GM19467 (cell line): ENCODE measurements around the gene SCARB1.
"Not testable (repeated sequence)": the region's sequence is repeated elsewhere in the genome, so short reads cannot be mapped to it uniquely, and the experiment has no call there.

Source experiments
- ATAC-seq: cut with Tn5 transposase; IDR thresholded peaks from one replicate; pipeline ENCODE4 v1.9.1; 2021; ENCODE audit warnings: mild to moderate bottlenecking, moderate library complexity; ENCODE audit not compliant: unreplicated experiment

Gene SCARB1

DNA sequence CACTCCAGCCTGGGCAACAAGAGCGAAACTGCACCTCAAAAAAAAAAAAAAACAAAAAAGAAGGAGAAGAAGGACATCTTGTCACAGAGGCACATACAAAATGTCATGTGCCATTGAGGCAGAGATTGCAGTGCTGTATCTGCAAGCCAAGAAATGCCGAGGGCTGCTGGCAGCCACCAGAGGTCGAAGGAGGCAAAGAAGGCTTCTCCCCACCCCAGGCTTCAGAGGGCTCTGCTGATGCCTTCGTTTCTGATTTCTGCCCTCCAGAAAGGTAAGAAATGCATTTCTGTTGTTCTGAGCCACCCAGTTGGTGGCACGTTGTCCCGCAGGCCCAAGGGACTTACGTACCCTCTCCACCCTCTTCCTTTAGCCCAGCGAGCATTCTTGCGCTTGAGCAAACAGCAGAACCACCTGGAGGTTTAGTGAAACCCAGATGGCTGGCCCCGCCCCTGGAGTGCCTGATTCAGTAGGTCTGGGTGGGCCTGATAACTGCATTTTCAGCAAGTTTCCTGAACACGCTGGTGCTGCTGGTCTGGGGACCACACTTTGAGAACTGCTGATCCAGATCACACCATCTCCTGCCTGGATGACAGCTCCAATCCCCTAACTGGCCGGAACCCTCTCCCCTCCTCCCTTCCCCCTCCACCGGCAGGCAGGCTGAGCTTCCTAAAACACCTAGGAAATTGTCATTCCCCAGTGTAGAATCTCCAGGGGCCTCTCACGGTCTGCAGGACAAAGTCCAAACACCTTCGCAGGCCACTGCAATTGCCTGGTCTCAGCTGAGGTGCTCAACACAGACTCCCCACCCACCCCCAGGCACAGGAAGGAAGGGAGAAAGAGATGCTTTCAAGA lies 21.1 kb upstream of the SCARB1 start:
- ATAC-seq = peak; percentile 74

DNA sequence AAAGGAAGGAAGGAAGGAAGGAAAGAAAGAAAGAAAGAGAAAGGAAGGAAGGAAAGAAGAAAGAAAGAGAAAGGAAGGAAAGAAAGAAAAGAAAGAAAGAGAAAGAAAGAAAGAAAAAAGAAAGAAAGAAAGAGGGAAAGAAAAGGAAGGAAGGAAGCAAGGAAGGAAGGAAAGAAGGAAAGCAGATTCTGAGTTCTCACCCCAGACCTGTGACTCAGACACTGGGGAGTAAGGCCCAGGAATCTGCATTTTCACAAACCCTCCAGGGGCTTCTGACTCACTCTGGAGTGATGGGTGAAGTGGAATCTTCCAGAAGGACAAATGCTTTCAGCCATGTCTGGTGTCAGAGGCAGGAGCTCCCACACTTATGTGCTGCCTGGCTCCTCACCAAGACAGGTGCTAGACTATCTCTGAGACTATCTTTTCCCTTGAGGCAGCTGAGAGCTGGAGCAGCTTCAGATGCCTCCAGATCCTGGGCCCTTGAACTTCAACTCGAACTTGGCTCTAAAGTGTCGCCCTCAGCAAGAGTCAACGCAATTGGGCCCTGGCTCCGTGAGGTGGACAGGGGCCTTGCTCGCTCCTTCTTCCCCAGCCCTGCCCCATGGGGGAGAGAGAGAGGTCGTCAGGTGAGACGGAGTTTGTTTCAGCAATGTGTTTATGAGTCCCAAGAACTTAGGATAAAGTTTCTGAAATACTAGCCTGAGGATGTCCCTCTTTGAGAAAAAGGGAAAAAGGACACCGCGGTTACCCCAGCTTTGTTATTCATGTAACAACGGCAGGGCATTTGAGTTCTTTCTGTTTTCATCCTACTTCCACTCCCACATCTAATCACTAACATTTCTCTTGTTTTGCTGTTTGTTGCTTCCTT lies 19.8 kb upstream of the SCARB1 start:
- ATAC-seq = no peak

DNA sequence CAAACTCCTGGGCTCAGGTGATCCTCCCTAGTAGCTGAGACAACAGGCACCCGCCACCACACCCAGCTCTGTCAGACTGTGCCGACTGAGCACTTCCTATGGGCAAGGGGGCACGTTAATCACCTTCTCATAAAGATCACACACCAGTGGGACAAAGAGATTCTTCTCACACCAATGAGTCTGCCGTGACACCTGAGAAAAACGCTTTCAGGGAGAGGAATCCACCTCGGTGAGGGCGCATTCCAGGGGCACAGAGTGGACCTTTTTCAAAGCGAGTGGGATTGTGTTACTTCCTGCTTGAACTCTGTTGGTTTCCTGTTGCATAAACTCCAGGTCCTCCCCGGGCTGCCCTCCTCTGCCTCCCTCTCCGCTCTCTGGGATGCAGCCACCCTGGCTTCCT lies 17.5 kb upstream of the SCARB1 start:
- no peak for ATAC-seq

DNA sequence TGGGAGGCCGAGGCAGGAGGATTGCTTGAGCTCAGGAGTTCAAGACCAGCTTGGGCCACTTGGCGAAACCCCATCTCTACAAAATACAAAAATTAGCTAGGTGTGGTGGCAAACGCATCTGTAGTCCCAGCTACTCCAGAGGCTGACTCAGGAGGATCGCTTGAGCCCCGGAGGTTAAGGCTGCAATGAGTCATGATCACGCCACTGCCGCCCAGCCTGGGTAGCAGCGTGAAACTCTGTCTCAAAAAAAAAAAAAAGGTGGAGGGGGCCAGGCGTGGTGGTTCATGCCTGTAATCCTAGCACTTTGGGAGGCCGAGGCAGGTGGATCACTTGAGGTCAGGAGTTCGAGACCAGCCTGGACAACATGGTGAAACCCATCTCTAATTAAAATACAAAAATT lies 16.7 kb upstream of the SCARB1 start:
- ATAC-seq = not testable (repeated sequence)

DNA sequence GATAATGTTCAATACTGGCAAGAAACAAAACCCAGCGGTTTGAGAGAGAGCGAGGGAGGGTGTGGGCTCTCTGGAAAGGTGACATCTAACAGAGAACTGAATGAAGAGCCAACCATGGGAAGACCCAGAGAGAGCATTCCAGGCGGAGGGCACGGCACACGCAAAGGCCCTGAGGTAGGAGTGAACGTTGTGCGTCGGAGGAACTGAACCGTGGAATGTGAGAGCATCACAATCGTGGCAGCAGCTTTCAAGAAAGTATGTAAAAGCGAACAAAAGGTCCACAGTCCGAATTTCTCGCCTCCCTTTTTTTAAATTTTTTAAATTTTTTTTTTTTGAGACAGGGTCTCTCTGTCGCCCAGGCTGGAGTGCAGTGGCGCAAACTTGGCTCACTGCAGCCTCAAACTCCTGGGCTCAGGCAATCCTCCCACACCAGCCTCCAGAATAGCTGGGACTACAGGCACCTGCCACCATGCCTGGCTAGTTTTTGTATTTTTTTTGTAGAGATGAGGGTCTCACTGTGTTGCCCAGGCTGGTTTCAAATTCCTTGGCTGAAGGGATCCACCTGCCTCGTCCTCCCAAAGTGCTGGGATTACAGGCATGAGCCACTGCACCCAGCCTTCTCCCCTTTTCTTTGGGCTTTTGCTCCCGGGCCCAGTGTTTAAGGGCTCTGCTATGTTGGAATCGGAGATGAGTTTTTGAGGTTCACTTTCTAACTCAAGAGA lies 15.3 kb upstream of the SCARB1 start:
- ATAC-seq = no peak

DNA sequence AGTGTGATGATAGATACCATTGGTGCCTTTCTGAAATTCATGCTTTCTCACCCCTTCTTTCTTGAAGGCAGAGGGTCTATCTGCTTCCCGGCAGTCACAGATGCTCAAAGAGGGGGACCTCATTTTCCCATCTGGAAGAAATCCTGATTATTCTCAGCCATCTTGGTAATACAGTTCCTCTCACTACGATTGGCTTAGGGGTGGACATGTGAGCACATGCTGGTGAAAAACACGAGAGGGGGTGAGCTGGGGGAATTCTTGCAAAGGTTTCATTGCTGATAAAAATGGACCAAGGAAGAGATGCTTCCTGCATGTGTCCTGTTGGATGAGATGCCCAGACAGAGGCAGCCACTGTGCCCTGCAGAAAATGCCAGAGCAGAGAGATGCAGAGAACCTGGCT lies 13.8 kb upstream of the SCARB1 start:
- ATAC-seq = no peak

DNA sequence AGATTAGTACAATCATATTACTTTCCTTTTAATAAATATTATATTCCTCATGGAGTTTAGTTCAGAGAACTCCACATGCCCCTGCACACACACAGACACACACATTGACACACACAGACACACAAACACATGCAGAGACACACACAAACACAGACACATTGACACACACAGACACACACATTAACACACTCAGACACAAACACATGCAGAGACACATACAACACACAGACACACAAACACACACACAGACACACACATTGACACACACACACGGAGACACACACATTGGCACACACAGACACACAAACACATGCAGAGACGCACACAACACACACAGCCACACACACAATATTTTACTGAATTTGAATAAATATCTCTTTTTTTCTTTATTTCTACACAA lies 12.5 kb upstream of the SCARB1 start:
- no peak for ATAC-seq

DNA sequence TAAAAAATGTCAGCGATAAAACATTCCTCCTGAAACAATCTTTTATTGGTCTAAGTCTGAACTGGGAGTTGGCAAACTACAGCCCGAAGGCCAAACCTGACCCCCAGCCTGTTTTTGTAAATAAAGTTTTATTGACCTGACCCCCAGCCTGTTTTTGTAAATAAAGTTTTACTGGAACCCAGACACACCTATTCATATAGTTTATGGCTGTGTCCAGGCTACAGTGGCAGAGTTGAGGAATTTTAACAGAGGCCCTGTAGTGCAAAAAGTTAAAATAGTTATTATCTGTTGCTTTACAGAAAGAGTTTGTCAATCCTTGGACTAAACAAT lies 12.1 kb upstream of the SCARB1 start:
- no peak for ATAC-seq

DNA sequence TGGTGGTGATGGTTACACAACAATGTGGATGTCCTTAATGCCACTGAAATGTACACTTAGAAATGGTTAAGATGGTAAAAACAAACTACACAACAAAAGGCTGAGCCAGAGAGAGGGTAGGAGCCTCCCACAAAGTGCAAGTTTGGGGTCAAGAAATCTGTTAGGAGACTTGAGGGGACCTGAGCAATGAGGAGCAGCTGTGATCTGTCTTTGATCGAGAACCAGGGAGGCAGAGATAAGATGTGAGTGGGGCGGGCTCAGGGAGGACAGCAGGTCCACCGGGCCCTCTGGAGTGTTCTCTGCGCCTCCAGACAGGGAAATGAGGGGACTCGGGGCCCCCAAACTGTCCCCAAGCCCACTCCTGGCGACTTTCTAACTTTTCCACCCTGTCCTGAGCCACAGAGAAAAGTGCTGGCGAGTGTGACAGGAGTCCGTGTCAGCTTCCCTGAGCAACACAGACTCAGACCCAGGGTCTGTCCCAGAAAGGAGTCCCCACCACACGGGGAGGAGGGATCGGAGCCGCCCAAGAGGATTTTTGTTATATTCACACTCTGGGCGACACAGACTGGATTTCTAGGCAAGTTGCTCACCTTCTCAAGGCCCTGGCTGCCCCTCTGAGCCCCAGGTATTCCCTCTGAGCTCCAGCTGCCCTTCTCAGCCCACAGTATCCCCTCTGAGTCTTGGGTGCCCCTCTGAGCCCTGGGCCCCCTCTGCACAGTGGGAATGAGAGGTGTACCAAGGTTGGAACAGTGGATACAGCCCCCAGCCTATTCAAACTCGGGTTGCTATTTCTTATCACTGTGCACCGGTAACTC lies 11.5 kb upstream of the SCARB1 start:
- no peak for ATAC-seq

DNA sequence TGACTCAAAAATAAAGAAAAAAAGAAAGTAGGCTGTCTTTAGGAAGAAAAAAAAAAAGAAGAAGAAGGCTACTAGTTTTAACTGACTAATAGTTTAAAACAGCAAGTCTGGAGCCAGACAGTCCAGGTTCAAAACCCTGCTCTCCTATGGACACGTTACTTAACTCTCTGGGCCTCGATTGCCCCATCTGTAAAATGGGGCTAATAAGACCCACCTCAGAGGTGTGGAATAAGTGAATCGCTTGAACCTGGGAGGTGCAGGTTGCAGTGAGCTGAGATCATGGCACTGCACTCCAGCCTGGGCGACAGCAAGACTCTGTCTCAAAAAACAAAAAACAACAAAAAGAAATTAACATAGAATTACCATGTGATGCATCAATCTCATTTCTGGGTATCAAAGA lies 10.5 kb upstream of the SCARB1 start:
- ATAC-seq = no peak

DNA sequence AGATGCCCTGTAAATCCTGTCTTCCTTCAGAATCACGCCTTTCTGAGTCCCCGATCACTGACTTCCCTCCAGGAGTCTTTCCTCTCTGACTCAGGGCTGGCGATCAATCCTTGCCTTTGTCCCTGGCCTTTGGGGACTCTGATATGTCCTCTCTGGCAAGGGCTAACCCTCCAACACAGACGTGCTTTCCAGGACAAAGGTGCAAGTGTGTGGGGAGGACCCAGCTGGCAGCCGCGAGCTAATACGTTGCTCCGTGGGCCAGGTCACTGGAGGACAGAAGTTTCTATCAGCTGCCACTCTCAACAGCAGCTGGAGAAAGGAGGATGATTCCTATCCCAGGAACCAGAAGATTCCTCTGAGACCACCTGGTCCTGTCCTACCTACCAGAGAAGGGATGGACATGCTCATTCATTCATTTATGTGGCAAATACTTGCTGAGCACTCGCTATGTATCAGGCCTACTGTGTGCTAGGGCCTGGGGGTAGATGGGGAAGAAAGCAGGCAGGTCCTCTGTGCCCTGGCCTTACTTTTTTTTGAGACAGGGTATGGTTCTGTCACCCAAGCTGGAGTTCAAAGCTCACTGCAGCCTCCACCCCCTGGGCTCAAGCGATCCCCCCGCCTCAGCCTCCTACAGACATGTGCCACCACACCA lies 8.5 kb upstream of the SCARB1 start:
- ATAC-seq = no peak

DNA sequence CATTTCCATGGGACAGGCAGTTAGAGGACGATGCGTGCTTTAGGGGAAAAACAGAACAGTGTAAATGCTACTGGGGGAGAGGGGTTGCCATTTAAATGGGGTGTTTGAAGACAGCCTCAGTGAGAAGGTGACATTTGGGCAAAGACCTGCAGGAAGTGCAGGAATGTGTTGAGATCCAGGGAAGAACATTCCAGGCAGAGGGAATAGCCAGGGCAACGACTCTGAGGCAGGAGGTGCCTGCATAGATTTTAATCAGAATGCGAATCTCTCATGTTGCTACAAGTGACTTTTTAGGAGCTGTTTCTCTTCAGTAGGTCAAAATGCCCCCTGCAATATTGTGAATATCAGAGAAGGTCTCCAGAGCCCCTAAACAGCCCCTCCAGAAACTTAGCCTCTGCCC lies 7.6 kb upstream of the SCARB1 start:
- ATAC-seq = no peak

DNA sequence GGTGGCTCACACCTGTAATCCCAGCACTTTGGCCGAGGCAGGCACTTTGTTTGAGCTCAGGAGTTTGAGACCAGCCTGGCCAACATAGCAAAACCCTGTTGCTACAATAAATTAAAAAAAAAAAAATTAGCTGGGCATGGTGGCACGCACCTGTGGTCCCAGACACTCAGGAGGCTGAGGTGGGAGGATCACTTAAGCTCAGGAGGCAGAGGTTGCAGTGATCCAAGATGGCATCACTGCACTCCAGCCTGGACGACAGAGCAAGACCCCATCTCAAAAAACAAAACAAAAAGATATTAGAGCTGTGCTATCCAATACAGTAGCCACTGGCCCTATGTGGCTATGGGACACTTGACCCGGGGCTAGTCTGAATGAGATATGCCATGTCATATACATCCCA lies 6.9 kb upstream of the SCARB1 start:
- ATAC-seq = no peak

DNA sequence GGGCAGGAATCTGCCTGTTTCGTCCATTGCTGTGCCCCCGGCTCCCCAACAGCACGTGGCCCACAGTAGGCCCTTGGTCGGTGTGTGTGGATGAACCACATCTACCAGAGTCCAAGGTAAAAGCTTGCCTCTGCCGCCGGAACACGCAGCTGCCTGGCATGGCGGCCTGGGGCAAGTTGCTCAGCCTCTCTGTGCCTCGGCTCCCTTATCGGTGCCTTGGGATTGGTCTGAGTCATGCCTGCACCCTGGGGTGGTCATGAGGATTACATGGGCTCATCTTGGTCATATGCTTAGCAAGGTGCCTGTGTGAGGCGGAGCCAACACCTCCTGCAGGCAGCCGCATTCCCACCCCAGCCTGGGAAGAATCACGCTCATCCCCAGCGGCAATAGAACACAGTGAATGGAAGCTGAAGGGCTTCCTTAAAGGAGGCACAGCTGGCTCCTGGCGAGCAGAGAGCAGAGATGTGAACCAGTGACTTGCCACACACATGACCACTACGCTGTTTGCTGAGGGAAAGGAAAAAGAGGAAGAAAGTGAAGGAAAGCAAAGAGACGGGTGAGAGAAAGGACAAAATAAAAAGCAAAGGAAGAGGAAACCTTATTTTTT lies 5.5 kb upstream of the SCARB1 start:
- ATAC-seq = no peak

DNA sequence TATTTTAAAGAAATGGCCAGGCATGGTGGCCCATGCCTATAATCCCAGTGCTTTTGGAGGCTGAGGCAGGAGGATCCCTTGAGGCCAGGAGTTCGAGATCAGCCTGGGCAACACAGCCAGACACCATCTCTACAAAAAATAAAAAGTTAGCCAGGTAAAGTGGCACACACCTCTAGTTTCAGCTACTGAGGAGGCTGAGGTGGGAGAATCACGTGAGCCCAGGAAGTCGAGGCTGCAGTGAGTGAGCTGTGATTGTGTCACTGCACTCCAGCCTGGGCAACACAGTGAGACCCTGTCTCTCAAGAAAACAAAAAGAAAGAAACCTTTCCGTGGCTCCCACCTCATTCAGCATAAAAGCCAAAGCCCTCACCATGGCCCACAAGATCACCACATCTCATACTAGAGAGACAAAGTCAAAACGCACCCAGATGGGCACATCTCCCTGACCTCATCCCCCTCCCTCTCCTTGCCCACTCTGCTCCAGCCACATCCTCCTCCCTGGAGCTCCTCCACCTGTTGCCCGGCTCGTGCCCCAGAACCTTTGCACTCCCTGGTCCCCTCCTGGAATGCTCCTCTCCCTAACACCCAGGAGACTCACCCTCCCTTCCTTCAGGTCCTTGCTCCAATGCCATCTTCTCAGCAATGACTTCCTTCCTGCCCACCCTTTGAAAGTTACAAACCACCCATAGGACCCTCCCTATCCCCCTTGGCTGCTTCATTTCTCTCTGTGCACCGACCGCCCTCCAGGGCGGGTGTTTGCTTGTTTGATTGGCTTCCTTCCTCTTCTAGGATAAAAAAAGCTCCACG lies 4.8 kb upstream of the SCARB1 start:
- no peak for ATAC-seq

DNA sequence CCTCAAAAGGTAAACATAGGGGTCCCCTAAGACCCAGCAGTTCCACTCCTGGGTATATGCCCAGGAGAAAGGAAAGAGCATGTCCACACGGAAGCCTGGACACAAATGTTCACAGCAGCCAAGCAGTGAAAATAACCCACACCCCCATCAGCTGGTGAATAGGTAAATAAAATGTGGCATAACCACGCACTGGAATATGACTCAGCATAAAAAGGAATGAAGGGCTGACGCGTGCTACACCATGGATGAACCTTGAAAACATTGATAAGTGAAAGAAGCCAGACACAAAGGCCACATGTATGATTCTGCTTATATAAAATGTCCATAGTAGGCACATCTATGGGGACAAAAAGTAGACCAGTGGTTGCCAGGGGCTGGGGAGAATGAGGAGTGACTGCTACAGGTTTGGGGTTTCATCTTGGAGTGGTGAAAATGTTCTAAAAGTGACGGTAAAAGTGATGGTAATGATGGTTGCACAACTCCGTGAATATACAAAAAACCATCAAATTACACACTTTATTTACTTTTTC lies 3.8 kb upstream of the SCARB1 start:
- no peak for ATAC-seq

DNA sequence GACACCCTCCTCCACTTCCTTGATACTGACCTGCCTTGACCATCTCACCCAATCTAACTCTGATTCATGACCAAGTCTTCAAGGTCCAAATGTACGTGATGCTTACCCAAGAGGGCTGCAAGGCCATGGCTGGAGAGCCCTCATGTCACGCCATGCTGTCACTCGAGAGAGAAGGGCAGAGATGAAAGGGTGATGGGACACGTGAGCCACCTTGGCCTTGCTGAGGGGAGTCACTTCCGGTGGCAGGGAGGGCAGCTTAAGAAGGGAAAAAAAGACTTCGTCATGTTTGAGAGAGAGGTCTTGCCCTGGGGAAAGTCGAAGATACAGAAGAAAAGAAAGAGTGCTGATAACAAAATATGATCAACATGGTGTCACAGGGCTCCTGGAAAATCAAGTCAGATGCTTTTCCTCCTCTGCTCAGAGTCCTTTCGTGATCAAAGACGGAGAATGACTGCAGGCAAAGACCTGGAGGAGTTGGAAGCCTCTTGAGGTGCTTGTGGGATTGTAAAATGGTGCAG lies 3.3 kb upstream of the SCARB1 start:
- ATAC-seq = no peak

DNA sequence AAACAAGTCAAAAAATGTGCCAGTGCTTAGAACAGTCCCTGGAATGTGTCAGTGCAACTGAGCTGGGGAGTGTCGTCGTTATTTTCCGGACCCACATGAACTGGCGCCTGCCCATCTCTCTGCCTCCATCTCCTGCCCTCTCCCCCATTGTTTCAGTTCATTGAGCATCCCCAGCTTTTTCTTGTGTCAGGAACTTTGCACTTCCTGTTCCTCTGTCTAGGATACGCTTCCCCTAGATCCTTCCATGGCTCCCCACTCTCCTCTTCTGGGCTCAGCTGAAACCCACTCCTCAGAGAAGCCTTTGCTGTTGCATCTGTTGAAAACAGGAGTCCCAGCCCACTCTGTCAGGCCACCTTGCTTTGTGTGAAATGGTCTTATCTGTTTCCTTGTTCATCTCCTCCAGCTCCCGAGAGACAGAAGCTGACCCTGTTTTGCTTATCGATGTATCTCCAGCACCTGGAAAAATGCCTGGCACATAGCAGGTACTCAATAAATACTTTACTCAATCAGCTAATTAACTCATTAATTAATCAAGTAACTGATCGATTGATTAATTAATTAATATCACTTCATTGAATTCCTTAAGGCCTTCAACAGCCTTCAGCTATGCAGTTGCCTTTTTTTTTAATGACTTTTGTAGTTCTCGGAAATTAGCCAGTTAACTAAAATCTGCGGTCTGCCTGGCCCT lies 2.7 kb upstream of the SCARB1 start:
- no peak for ATAC-seq
